CD4-positive, alpha-beta memory T cell (primary cell): Measurements from ENCODE around the gene APBA2. TPM values are rescaled to one million over a fixed set of nuclear protein-coding genes. Genes with fewer than 3 reads are reported as not detected.
A peak's percentile ranks its signal among the peaks of the same experiment; 100 is the strongest.

ENCODE experiments used
- CTCF ChIA-PET: fragments of 350-600 bp; sonication (Branson Sonifier 250); formaldehyde crosslinking; loops from one replicate; lab custom pipeline; 2021; ENCODE audit warnings: inconsistent platforms; ENCODE audit not compliant: partially characterized antibody; lab: Charles Lee
- POLR2A ChIA-PET: fragments of 350-600 bp; sonication (Branson Sonifier 250); formaldehyde crosslinking; loops from one replicate; lab custom pipeline; 2021; ENCODE audit not compliant: partially characterized antibody; lab: Charles Lee
- DNase-seq, 5 donors: peaks; one replicate each; pipeline versions ENCODE4 v3.0.0 to v3.0.0-alpha.2; 2020 to 2022; ENCODE audit warnings: mixed read lengths in 1 of 5
- H3K27ac ChIP-seq: one replicate; pipeline ENCODE4 v1.7.0; 2013; ENCODE audit warnings: low read depth, low read length
- H3K27me3 ChIP-seq: 2 replicates; pipeline ENCODE4 v1.7.0; 2013; ENCODE audit warnings: mild to moderate bottlenecking, low read length, moderate library complexity; ENCODE audit not compliant: insufficient read depth
- H3K36me3 ChIP-seq: 2 replicates; pipeline ENCODE4 v1.7.0; 2013; ENCODE audit warnings: mild to moderate bottlenecking, low read length, moderate library complexity; ENCODE audit not compliant: insufficient read depth
- H3K4me1 ChIP-seq: 2 replicates; pipeline ENCODE4 v1.7.0; 2013; ENCODE audit warnings: mild to moderate bottlenecking, low read length, moderate library complexity; ENCODE audit not compliant: insufficient read depth
- H3K4me3 ChIP-seq, 2 donors: one replicate each; pipeline ENCODE4 v1.7.0; 2013; ENCODE audit warnings: low read length in 2 of 2, mild to moderate bottlenecking in 1 of 2
- H3K9me3 ChIP-seq, 2 donors: one replicate each; pipeline ENCODE4 v1.7.0; 2013; ENCODE audit warnings: low read length in 2 of 2, control low read depth in 1 of 2; ENCODE audit not compliant: control insufficient read depth in 1 of 2
- H3K27ac Mint-ChIP-seq, 7 donors: one replicate each; pipeline ENCODE4 v1.8.0; 2020 to 2021; ENCODE audit warnings: mixed read lengths in 7 of 7, mild to moderate bottlenecking in 6 of 7, inconsistent platforms in 3 of 7, moderate library complexity in 3 of 7
- H3K27me3 Mint-ChIP-seq, 2 donors: one replicate each; pipeline ENCODE4 v1.8.0; 2020 to 2021; ENCODE audit warnings: mixed read lengths in 2 of 2
- H3K36me3 Mint-ChIP-seq, 2 donors: one replicate each; pipeline ENCODE4 v1.8.0; 2020 to 2021; ENCODE audit warnings: mixed read lengths in 2 of 2, inconsistent platforms in 1 of 2, mild to moderate bottlenecking in 1 of 2
- H3K4me1 Mint-ChIP-seq, 4 donors: one replicate each; pipeline ENCODE4 v1.8.0; 2020 to 2021; ENCODE audit warnings: mixed read lengths in 4 of 4, mild to moderate bottlenecking in 1 of 4
- H3K4me3 Mint-ChIP-seq, 8 donors: one replicate each; pipeline ENCODE4 v1.8.0; 2020 to 2021; ENCODE audit warnings: mixed read lengths in 8 of 8, mild to moderate bottlenecking in 7 of 8, moderate library complexity in 6 of 8, inconsistent platforms in 3 of 8
- H3K9me3 Mint-ChIP-seq, 8 donors: one replicate each; pipeline ENCODE4 v1.8.0; 2020 to 2021; ENCODE audit warnings: mixed read lengths in 8 of 8, mild to moderate bottlenecking in 5 of 8, inconsistent platforms in 3 of 8, moderate library complexity in 1 of 8
- intact Hi-C: fragments of 100-400 bp; cut with micrococcal nuclease; formaldehyde crosslinking; loops from one replicate; pipeline ENCODE4 v1.15.1; 2023
- polyA plus RNA-seq, 2 donors: library from polyadenylated mRNA; unstranded; fragments of 300-500 nt; fragmentation: Illumina TruSeq; gene quantifications; one replicate each; pipeline ENCODE4 v1.2.3, GENCODE V29; 2021
- total RNA-seq, 2 experiments: library from RNA; stranded (reverse); gene quantifications; one replicate each; pipeline ENCODE4 v1.2.3, GENCODE V29; 2021

Gene APBA2
- total and polyA plus RNA-seq, 4 experiments from 2014 or later: 11.1 to 57.3 (median 40.4) TPM

- no peaks in the 10 kb centered on the region for H3K27me3 ChIP-seq
- H3K27ac Mint-ChIP-seq: peak overlapping the region in 2 of 7 donors; percentile 63 to 81
- H3K4me3 Mint-ChIP-seq: no peak overlapping the region
- no peaks in the 10 kb centered on the region for H3K9me3 ChIP-seq
- DNase-seq: no peak
- H3K4me1 Mint-ChIP-seq: peaks cover 8 to 14% (median 9%) of the 10 kb centered on the region in 4 donors
- H3K9me3 Mint-ChIP-seq: peaks cover 0 to 2% (median 0%) of the 10 kb centered on the region in 8 donors
- H3K27me3 Mint-ChIP-seq: no peaks in the 10 kb centered on the region
- POLR2A ChIA-PET: no interaction called here
- CTCF ChIA-PET: no interaction called here
- no peak overlapping the region for H3K27ac ChIP-seq
- H3K36me3 Mint-ChIP-seq: peaks cover 2 to 6% of the 10 kb centered on the region in 2 donors
- no peaks in the 10 kb centered on the region for H3K36me3 ChIP-seq
- no peaks in the 10 kb centered on the region for H3K4me1 ChIP-seq
- H3K4me3 ChIP-seq: no peak overlapping the region
- intact Hi-C loops: no loop called here
Measured at GRCh38 chr15:29008846-29009245, 123.1 kb downstream of the APBA2 start.

- Mint-ChIP-seq H3K4me3 (no peak overlapping the region), H3K27ac (no peak overlapping the region), H3K36me3 (peaks cover 7 to 10% of the 10 kb centered on the region in 2 donors), H3K27me3 (no peaks in the 10 kb centered on the region), H3K4me1 (peaks cover 11 to 24% (median 15%) of the 10 kb centered on the region in 4 donors), H3K9me3 (peaks cover 0 to 2% (median 0%) of the 10 kb centered on the region in 8 donors)
- H3K27ac ChIP-seq: no peak overlapping the region
- intact Hi-C loops: no loop called here
- no peak for DNase-seq
- H3K4me1 ChIP-seq: no peaks in the 10 kb centered on the region
- ChIA-PET POLR2A (no interaction called here), CTCF (no interaction called here)
- no peaks in the 10 kb centered on the region for H3K36me3 ChIP-seq
- no peaks in the 10 kb centered on the region for H3K9me3 ChIP-seq
- no peak overlapping the region for H3K4me3 ChIP-seq
- H3K27me3 ChIP-seq: no peaks in the 10 kb centered on the region
Measured at GRCh38 chr15:29012097-29012496, 126.3 kb downstream of the APBA2 start.

DNA sequence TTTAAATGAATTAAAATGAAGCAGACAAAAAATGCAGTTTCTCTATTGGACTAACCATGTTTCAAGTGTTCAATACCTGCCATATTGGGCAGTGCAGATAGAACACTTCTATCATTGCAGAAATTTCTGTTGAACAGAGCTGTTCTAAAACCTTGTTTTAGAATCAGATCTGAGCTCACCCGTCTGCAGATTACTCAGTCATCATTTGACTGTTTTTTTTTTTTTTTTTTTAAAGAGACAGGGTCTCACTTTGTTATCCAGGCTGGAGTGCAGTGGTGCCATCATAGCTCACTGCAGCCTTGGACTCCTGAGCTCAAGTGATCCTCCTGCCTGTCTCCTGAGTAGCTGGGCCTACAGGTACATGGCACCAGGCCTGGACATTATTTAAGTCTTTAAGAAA is 128.7 kb downstream of the APBA2 start:
- no peaks in the 10 kb centered on the region for H3K27me3 ChIP-seq
- no peaks in the 10 kb centered on the region for H3K9me3 Mint-ChIP-seq
- H3K27me3 Mint-ChIP-seq: no peaks in the 10 kb centered on the region
- H3K4me3 ChIP-seq: no peak overlapping the region
- CTCF ChIA-PET: no interaction called here
- no peaks in the 10 kb centered on the region for H3K9me3 ChIP-seq
- no peaks in the 10 kb centered on the region for H3K36me3 ChIP-seq
- DNase-seq: no peak
- POLR2A ChIA-PET: no interaction called here
- no peak overlapping the region for H3K27ac ChIP-seq
- intact Hi-C loops: no loop called here
- H3K4me3 Mint-ChIP-seq: no peak overlapping the region
- H3K4me1 Mint-ChIP-seq: peaks cover 10 to 35% (median 17%) of the 10 kb centered on the region in 4 donors
- no peak overlapping the region for H3K27ac Mint-ChIP-seq
- peaks cover 7 to 10% of the 10 kb centered on the region in 2 donors for H3K36me3 Mint-ChIP-seq
- no peaks in the 10 kb centered on the region for H3K4me1 ChIP-seq

DNA sequence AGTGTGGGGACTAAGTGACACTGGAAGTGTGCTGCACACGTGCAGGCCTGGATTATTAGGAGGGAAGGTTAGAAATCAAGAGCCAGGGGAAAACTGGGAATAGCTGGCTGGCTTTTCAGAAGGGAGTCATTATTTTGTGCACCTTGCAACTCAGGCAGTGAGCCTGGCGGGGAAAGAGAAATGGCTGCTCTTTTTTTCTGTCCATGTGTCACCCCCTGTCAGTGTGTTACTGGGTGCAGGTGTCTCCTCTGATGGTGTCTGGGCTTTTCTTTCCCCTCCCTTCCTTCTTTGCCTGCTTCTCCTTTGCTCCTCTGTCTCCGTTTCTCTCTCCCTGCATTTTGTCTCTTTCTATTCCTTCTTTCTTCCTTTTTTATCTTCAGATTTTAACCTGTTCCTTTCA is 130.7 kb downstream of the APBA2 start:
- Histone ChIP-seq H3K27ac (no peak overlapping the region), H3K27me3 (no peaks in the 10 kb centered on the region), H3K36me3 (no peaks in the 10 kb centered on the region), H3K4me3 (no peak overlapping the region), H3K9me3 (no peaks in the 10 kb centered on the region), H3K4me1 (no peaks in the 10 kb centered on the region)
- intact Hi-C loops: no loop called here
- H3K4me3 Mint-ChIP-seq: no peak overlapping the region
- no peak for DNase-seq
- H3K27ac Mint-ChIP-seq: peak overlapping the region in 3 of 7 donors; percentile 7 to 36 (median 12)
- H3K9me3 Mint-ChIP-seq: no peaks in the 10 kb centered on the region
- peaks cover 10 to 37% (median 17%) of the 10 kb centered on the region in 4 donors for H3K4me1 Mint-ChIP-seq
- H3K36me3 Mint-ChIP-seq: peaks cover 7 to 10% of the 10 kb centered on the region in 2 donors
- ChIA-PET CTCF (no interaction called here), POLR2A (no interaction called here)
- no peaks in the 10 kb centered on the region for H3K27me3 Mint-ChIP-seq

- ChIA-PET CTCF (no interaction called here), POLR2A (no interaction called here)
- DNase-seq: no peak
- Histone ChIP-seq H3K27me3 (no peaks in the 10 kb centered on the region), H3K4me3 (no peak overlapping the region), H3K4me1 (no peaks in the 10 kb centered on the region), H3K27ac (no peak overlapping the region), H3K36me3 (no peaks in the 10 kb centered on the region), H3K9me3 (no peaks in the 10 kb centered on the region)
- H3K36me3 Mint-ChIP-seq: peaks cover 7 to 10% of the 10 kb centered on the region in 2 donors
- intact Hi-C loops: no loop called here
- peaks cover 5 to 37% (median 11%) of the 10 kb centered on the region in 4 donors for H3K4me1 Mint-ChIP-seq
- H3K27me3 Mint-ChIP-seq: no peaks in the 10 kb centered on the region
- no peak overlapping the region for H3K4me3 Mint-ChIP-seq
- H3K9me3 Mint-ChIP-seq: no peaks in the 10 kb centered on the region
- H3K27ac Mint-ChIP-seq: no peak overlapping the region
Measured at GRCh38 chr15:29018120-29018805, 132.5 kb downstream of the APBA2 start.

- no peaks in the 10 kb centered on the region for H3K9me3 ChIP-seq
- no peaks in the 10 kb centered on the region for H3K4me1 ChIP-seq
- Mint-ChIP-seq H3K27me3 (no peaks in the 10 kb centered on the region), H3K4me3 (no peak overlapping the region), H3K9me3 (no peaks in the 10 kb centered on the region), H3K27ac (no peak overlapping the region), H3K36me3 (peaks cover 4 to 7% of the 10 kb centered on the region in 2 donors), H3K4me1 (peaks cover 2 to 39% (median 6%) of the 10 kb centered on the region in 4 donors)
- H3K27me3 ChIP-seq: no peaks in the 10 kb centered on the region
- ChIA-PET POLR2A (no interaction called here), CTCF (no interaction called here)
- H3K36me3 ChIP-seq: no peaks in the 10 kb centered on the region
- H3K4me3 ChIP-seq: no peak overlapping the region
- DNase-seq: no peak
- H3K27ac ChIP-seq: no peak overlapping the region
- intact Hi-C loops: no loop called here
Measured at GRCh38 chr15:29018995-29019976, 133.5 kb downstream of the APBA2 start.

DNA sequence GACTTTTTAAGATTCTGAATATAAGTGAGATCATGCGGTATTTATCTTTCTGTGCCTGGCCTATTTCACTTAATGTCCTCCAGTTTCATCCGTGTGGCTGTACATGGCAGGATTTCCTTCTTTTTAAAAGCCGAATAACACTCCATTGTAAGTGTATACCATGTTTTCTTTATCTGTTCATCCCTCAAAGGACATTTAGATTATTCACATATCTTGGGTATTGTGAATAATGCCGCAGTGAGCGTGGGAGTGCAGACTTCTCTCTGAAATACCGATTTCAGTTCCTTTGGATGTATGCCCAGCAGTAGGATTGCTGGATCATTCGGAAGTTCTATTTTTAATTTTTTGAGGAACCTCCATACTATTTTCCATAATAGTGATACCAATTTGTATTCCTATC is 136.1 kb downstream of the APBA2 start:
- CTCF ChIA-PET: no interaction called here
- intact Hi-C loops: no loop called here
- no peak for DNase-seq
- H3K9me3 Mint-ChIP-seq: no peaks in the 10 kb centered on the region
- peak overlapping the region in 1 of 7 donors; percentile 25 for H3K27ac Mint-ChIP-seq
- Histone ChIP-seq H3K4me3 (no peak overlapping the region), H3K4me1 (no peaks in the 10 kb centered on the region), H3K9me3 (no peaks in the 10 kb centered on the region), H3K27me3 (no peaks in the 10 kb centered on the region), H3K27ac (no peak overlapping the region), H3K36me3 (no peaks in the 10 kb centered on the region)
- peaks cover 3 to 40% (median 7%) of the 10 kb centered on the region in 4 donors for H3K4me1 Mint-ChIP-seq
- H3K36me3 Mint-ChIP-seq: no peaks in the 10 kb centered on the region
- H3K4me3 Mint-ChIP-seq: no peak overlapping the region
- H3K27me3 Mint-ChIP-seq: no peaks in the 10 kb centered on the region
- POLR2A ChIA-PET: no interaction called here
